HepG2 (cell line): ENCODE measurements around the gene SLC27A1. TPM values are rescaled to one million over a fixed set of nuclear protein-coding genes. Genes with fewer than 3 reads are reported as not detected.

Experiments used
- ARNT2 ChIP-seq: sonication (generic); formaldehyde crosslinking; IDR thresholded peaks from 2 replicates; pipeline ENCODE4 v1.8.0; 2022; ENCODE audit warnings: mild to moderate bottlenecking, low read depth, missing genetic modification reagents, moderate library complexity
- CSRNP1 ChIP-seq: sonication (generic); formaldehyde crosslinking; IDR thresholded peaks from 2 replicates; pipeline ENCODE4 v1.8.1; 2023; ENCODE audit warnings: mild to moderate bottlenecking, missing genetic modification reagents
- SNAPC4 ChIP-seq: sonication (generic); formaldehyde crosslinking; IDR thresholded peaks from 2 replicates; pipeline ENCODE4 v1.4.0; 2020; ENCODE audit warnings: mild to moderate bottlenecking, missing genetic modification reagents
- SP5 ChIP-seq: IDR thresholded peaks from 2 replicates; pipeline ENCODE4 v1.6.1; 2016; ENCODE audit warnings: low read depth, borderline replicate concordance
- ZMYM2 ChIP-seq: sonication (generic); formaldehyde crosslinking; IDR thresholded peaks from 2 replicates; pipeline ENCODE4 v1.8.0; 2022; ENCODE audit warnings: mild to moderate bottlenecking, missing genetic modification reagents
- ZNF12 ChIP-seq: sonication (generic); formaldehyde crosslinking; IDR thresholded peaks from 2 replicates; pipeline ENCODE4 v1.5.0; 2020; ENCODE audit warnings: missing genetic modification reagents
- ZNF143 ChIP-seq: sonication (generic); formaldehyde crosslinking; IDR thresholded peaks from 2 replicates; pipeline ENCODE4 v1.4.0; 2020; ENCODE audit warnings: missing genetic modification reagents
- ZNF17 ChIP-seq: sonication (generic); formaldehyde crosslinking; IDR thresholded peaks from 2 replicates; pipeline ENCODE4 v1.5.0; 2020; ENCODE audit warnings: mild to moderate bottlenecking, missing genetic modification reagents
- ZNF232 ChIP-seq: sonication (generic); formaldehyde crosslinking; IDR thresholded peaks from 2 replicates; pipeline ENCODE4 v1.4.0; 2020; ENCODE audit warnings: missing genetic modification reagents, borderline replicate concordance
- ZNF687 ChIP-seq: sonication (generic); formaldehyde crosslinking; IDR thresholded peaks from 2 replicates; pipeline ENCODE4 v1.5.1; 2020; ENCODE audit warnings: mild to moderate bottlenecking, missing genetic modification reagents, moderate library complexity
- ZNF782 ChIP-seq: sonication (generic); formaldehyde crosslinking; IDR thresholded peaks from 2 replicates; pipeline ENCODE4 v1.4.0; 2020; ENCODE audit warnings: missing genetic modification reagents, mild to moderate bottlenecking, borderline replicate concordance
- polyA plus RNA-seq, 8 experiments: library from polyadenylated mRNA; depleted of rRNA in 3 of 8; stranded (reverse) in 7 of 8; unstranded in 1 of 8; fragments of >200 nt; fragmentation: Illumina TruSeq in 4 of 8; extraction: Trizol in 4 of 8; gene quantifications; 2 replicates each; pipeline versions ENCODE4 v1.2.1 to v1.2.3, GENCODE V29; 2011 to 2016; ENCODE audit warnings: low read depth in 4 of 8, missing spikeins in 1 of 8, mixed read lengths in 1 of 8; ENCODE audit not compliant: insufficient read depth in 1 of 8
- total RNA-seq, 5 experiments: library from RNA; depleted of rRNA; stranded (reverse); fragments of >200 nt; fragmentation: Illumina TruSeq; extraction: Trizol; gene quantifications; 2 replicates each; pipeline ENCODE4 v1.2.3, GENCODE V29; 2016; ENCODE audit warnings: low read depth in 1 of 5

Gene SLC27A1
- total and polyA plus RNA-seq, 2 of the 13 experiments (the other 11 are each of a cell fraction or from before 2014, with no cell fraction given): 4.1 to 8.8 TPM

- TF ChIP-seq ZNF687: peak; percentile 27
- no peak for TF ChIP-seq ZNF782
- no peak for TF ChIP-seq ZNF232
- no peak for TF ChIP-seq SNAPC4 (CRISPR knock-in tag)
- TF ChIP-seq ZNF17: no peak
- no peak for TF ChIP-seq ZNF143
- no peak for TF ChIP-seq SP5 (CRISPR knock-in tag)
- TF ChIP-seq CSRNP1: no peak
- TF ChIP-seq ZNF12: no peak
- TF ChIP-seq ARNT2 (CRISPR knock-in tag): no peak
- 0 out of 2 replicates have a peak, but pooled peaks have one; percentile 21 for TF ChIP-seq ZMYM2 (CRISPR knock-in tag)
These were observed 77.8 kb downstream of the SLC27A1 start (continued) for GRCh38 chr19:17548145-17548544.
